ENCODE results near the gene SETD5. TPM values are rescaled to one million over a fixed set of nuclear protein-coding genes. Genes with fewer than 3 reads are reported as not detected.

SETD5 gene
- total and polyA plus RNA-seq, 2 donors (not counting 1 experiment from before 2014, with no cell fraction given), result 53.7 to 62.5 TPM

GRCh38 chr3:9352917-9353752 is 44.3 kb upstream of the SETD5 start:
- TF ChIP-seq, protein P1, sequence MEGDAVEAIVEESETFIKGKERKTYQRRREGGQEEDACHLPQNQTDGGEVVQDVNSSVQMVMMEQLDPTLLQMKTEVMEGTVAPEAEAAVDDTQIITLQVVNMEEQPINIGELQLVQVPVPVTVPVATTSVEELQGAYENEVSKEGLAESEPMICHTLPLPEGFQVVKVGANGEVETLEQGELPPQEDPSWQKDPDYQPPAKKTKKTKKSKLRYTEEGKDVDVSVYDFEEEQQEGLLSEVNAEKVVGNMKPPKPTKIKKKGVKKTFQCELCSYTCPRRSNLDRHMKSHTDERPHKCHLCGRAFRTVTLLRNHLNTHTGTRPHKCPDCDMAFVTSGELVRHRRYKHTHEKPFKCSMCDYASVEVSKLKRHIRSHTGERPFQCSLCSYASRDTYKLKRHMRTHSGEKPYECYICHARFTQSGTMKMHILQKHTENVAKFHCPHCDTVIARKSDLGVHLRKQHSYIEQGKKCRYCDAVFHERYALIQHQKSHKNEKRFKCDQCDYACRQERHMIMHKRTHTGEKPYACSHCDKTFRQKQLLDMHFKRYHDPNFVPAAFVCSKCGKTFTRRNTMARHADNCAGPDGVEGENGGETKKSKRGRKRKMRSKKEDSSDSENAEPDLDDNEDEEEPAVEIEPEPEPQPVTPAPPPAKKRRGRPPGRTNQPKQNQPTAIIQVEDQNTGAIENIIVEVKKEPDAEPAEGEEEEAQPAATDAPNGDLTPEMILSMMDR (conservative IDR thresholded peaks at IDR 0.05 in 1 of 2, IDR thresholded peaks at IDR 0.05 in 1 of 2; ENCODE audit: low read depth in 1 of 2, low read length in 2 of 2), result peak; percentile 91 to 94
- no peak for TF ChIP-seq EZH2 (IDR thresholded peaks at IDR 0.05; ENCODE audit: low read length, missing control alignments)
- no peaks in the 10 kb centered on the region for H4K20me1 ChIP-seq (ENCODE audit: control insufficient read depth, extremely low read depth, insufficient read depth, low read length)
- no peaks in the 10 kb centered on the region for H3K79me2 ChIP-seq (ENCODE audit: control insufficient read depth, insufficient read depth, low read length)
- no peak overlapping the region for H3K4me2 ChIP-seq (ENCODE audit: extremely low read depth, insufficient read depth, low read length)
- no peak overlapping the region for H3K9ac ChIP-seq (ENCODE audit: insufficient read depth, low read length)
- H3K4me1 ChIP-seq (ENCODE audit: control insufficient read depth, extremely low read depth, insufficient read depth, low read length), result peaks cover 17% of the 10 kb centered on the region
- H3K27me3 ChIP-seq (ENCODE audit: control insufficient read depth, insufficient read depth, low read length), result no peaks in the 10 kb centered on the region
- H3K27ac ChIP-seq (ENCODE audit: insufficient read depth, low read length), result no peak overlapping the region
- no peaks in the 10 kb centered on the region for H3K9me3 ChIP-seq (ENCODE audit: control insufficient read depth, insufficient read depth, low read depth, low read length)
- peak overlapping the region; percentile 61 for H2AFZ ChIP-seq (ENCODE audit: low read length)
- H3K4me3 ChIP-seq (replicated peaks in 1 of 4; ENCODE audit: control extremely low read depth in 1 of 4, insufficient read depth in 1 of 4, low read depth in 3 of 4, low read length in 4 of 4), result no peak overlapping the region
- H3K36me3 ChIP-seq (ENCODE audit: control insufficient read depth, insufficient read depth, low read length), result no peaks in the 10 kb centered on the region
- peak; percentile 62 to 82 for DNase-seq (ENCODE audit: low read depth in 2 of 2)

GRCh38 chr3:9361691-9362388 is 35.6 kb upstream of the SETD5 start:
- Histone ChIP-seq H3K4me1 (ENCODE audit: control insufficient read depth, extremely low read depth, insufficient read depth, low read length) (no peaks in the 10 kb centered on the region), H3K9me3 (ENCODE audit: control insufficient read depth, insufficient read depth, low read depth, low read length) (no peaks in the 10 kb centered on the region), H3K79me2 (ENCODE audit: control insufficient read depth, insufficient read depth, low read length) (peaks cover 10% of the 10 kb centered on the region), H3K36me3 (ENCODE audit: control insufficient read depth, insufficient read depth, low read length) (no peaks in the 10 kb centered on the region), H4K20me1 (ENCODE audit: control insufficient read depth, extremely low read depth, insufficient read depth, low read length) (no peaks in the 10 kb centered on the region), H3K9ac (ENCODE audit: insufficient read depth, low read length) (no peak overlapping the region), H3K27ac (ENCODE audit: insufficient read depth, low read length) (no peak overlapping the region), H2AFZ (ENCODE audit: low read length) (no peak overlapping the region), H3K4me2 (ENCODE audit: extremely low read depth, insufficient read depth, low read length) (peak overlapping the region; percentile 93), H3K4me3 (replicated peaks in 1 of 4; ENCODE audit: control extremely low read depth in 1 of 4, insufficient read depth in 1 of 4, low read depth in 3 of 4, low read length in 4 of 4) (peak overlapping the region in 3 of 4 experiments; percentile 61 to 94 (median 83)), H3K27me3 (ENCODE audit: control insufficient read depth, insufficient read depth, low read length) (no peaks in the 10 kb centered on the region)
- no peak for DNase-seq (ENCODE audit: low read depth in 2 of 2)
- TF ChIP-seq, protein P1 (conservative IDR thresholded peaks at IDR 0.05 in 1 of 2, IDR thresholded peaks at IDR 0.05 in 1 of 2; ENCODE audit: low read depth in 1 of 2, low read length in 2 of 2), result no peak
- TF ChIP-seq EZH2 (IDR thresholded peaks at IDR 0.05; ENCODE audit: low read length, missing control alignments), result no peak

Measured in fibroblast of lung (primary cell).